Suprapubic skin (tissue), 4 donors: Measurements from ENCODE around the gene CEP112.

Source experiments
- CTCF ChIP-seq, 2 donors: fragments of 200-600 bp in 1 of 2; fragments of 450-650 bp in 1 of 2; sonication (generic) in 1 of 2; IDR thresholded peaks; one replicate each; pipeline ENCODE4 v1.5.1; 2016 to 2019; ENCODE audit warnings: antibody characterized with exemption in 2 of 2, mild to moderate bottlenecking in 1 of 2, moderate library complexity in 1 of 2
- POLR2A ChIP-seq, 2 donors: fragments of 450-650 bp; IDR thresholded peaks; one replicate each; pipeline ENCODE4 v1.6.1; 2017; ENCODE audit warnings: antibody characterized with exemption in 2 of 2, mild to moderate bottlenecking in 2 of 2, moderate library complexity in 2 of 2
- POLR2AphosphoS5 ChIP-seq, 3 donors: sonication (generic); formaldehyde crosslinking; IDR thresholded peaks; one replicate each; pipeline ENCODE4 v1.6.1; 2017; ENCODE audit warnings: antibody characterized with exemption in 3 of 3

GRCh38 chr17:66025551-66025950 lies 166.4 kb downstream of the CEP112 start:
- no peak for TF ChIP-seq POLR2A (IDR thresholded peaks at IDR 0.05)
- no peak for TF ChIP-seq CTCF (IDR thresholded peaks at IDR 0.05)
- no peak for TF ChIP-seq POLR2AphosphoS5 (IDR thresholded peaks at IDR 0.05)
